Astrocyte of the cerebellum (primary cell): ENCODE data around the gene LYRM1.
A peak's percentile ranks its signal among the peaks of the same experiment; 100 is the strongest.

Source experiments
- DNase-seq: peaks from one replicate; pipeline ENCODE4 v3.0.0-alpha.2; 2011; ENCODE audit warnings: low read depth
- H3K4me3 ChIP-seq: 2 replicates; pipeline ENCODE4 v1.5.1; 2011; ENCODE audit warnings: mild to moderate bottlenecking, low read depth, low read length, moderate library complexity
- CTCF ChIP-seq: IDR thresholded peaks from 2 replicates; pipeline ENCODE4 v1.5.1; 2012; ENCODE audit warnings: low read length, low read depth, moderate library complexity, mild to moderate bottlenecking; ENCODE audit errors: missing control alignments
- in situ Hi-C: cut with HindIII; loops from 2 replicates; pipeline ENCODE4 v1.10.0; 2017; ENCODE audit warnings: low sequenced_read_pairs

LYRM1 gene

GRCh38 chr16:20887207-20887606 lies 13.4 kb upstream of the LYRM1 start:
- in situ Hi-C loops = no loop called here
- TF ChIP-seq CTCF = no peak
- no peak overlapping the region for H3K4me3 ChIP-seq
- no peak for DNase-seq

- no peak overlapping the region for H3K4me3 ChIP-seq
- in situ Hi-C loops = no loop called here
- no peak for DNase-seq
- TF ChIP-seq CTCF = no peak
Measured at GRCh38 chr16:20889625-20890275, 10.8 kb upstream of the LYRM1 start.

GRCh38 chr16:20894388-20894787 lies 6.2 kb upstream of the LYRM1 start:
- TF ChIP-seq CTCF = no peak
- no peak overlapping the region for H3K4me3 ChIP-seq
- DNase-seq = no peak
- in situ Hi-C loops = no loop called here

GRCh38 chr16:20897253-20897897 lies 3.2 kb upstream of the LYRM1 start:
- in situ Hi-C loops = no loop called here
- H3K4me3 ChIP-seq = no peak overlapping the region
- no peak for TF ChIP-seq CTCF
- DNase-seq = no peak

- peak overlapping the region; percentile 71 for H3K4me3 ChIP-seq
- no peak for TF ChIP-seq CTCF
- in situ Hi-C loops = no loop called here
- no peak for DNase-seq
Measured at GRCh38 chr16:20897922-20898321, 2.6 kb upstream of the LYRM1 start.

GRCh38 chr16:20899071-20899470 lies 1.5 kb upstream of the LYRM1 start:
- peak overlapping the region; percentile 71 for H3K4me3 ChIP-seq
- in situ Hi-C loops = no loop called here
- no peak for TF ChIP-seq CTCF
- DNase-seq = peak; percentile 37
